ENCODE results near the gene PRKACG. TPM values are rescaled to one million over a fixed set of nuclear protein-coding genes. Genes with fewer than 3 reads are reported as not detected.

PRKACG gene
- polyA plus RNA-seq, 1 donor from 2014 or later = not detected

GRCh38 chr9:68966496-68966944, 47.4 kb downstream of the PRKACG start:
- Histone ChIP-seq H3K9ac (ENCODE audit: low read length) (no peak overlapping the region), H3F3A (ENCODE audit: insufficient read depth, low read length, poor library complexity, severe bottlenecking) (no peaks in the 10 kb centered on the region), H3K79me2 (replicated peaks; ENCODE audit: insufficient read depth, low read length) (no peaks in the 10 kb centered on the region), H4K20me1 (ENCODE audit: insufficient read depth) (no peaks in the 10 kb centered on the region), H2AFZ (ENCODE audit: low read depth, low read length) (no peak overlapping the region), H3K9me2 (ENCODE audit: insufficient read depth, low read length) (no peaks in the 10 kb centered on the region), H3K27ac (ENCODE audit: low read length) (no peak overlapping the region), H3K4me2 (ENCODE audit: low read length) (no peak overlapping the region), H3K4me3 (ENCODE audit: low read length) (no peak overlapping the region), H3K9me3 (ENCODE audit: low read length) (no peaks in the 10 kb centered on the region), H3K27me3 (ENCODE audit: insufficient read depth, low read depth, low read length) (no peaks in the 10 kb centered on the region), H3K36me3 (ENCODE audit: insufficient read depth, low read length) (no peaks in the 10 kb centered on the region)
- no peak for TF ChIP-seq MXI1 (conservative IDR thresholded peaks at IDR 0.05; ENCODE audit: poor library complexity, severe bottlenecking)
- TF ChIP-seq EP300 (conservative IDR thresholded peaks at IDR 0.05; ENCODE audit: poor library complexity, severe bottlenecking) = no peak
- TF ChIP-seq EZH2 (IDR thresholded peaks at IDR 0.05; ENCODE audit: borderline replicate concordance, insufficient read depth, low read length, poor library complexity, severe bottlenecking) = no peak
- no peak for TF ChIP-seq POLR2AphosphoS5 (IDR thresholded peaks at IDR 0.05)
- TF ChIP-seq SMC3 (conservative IDR thresholded peaks at IDR 0.05; ENCODE audit: poor library complexity) = no peak
- TF ChIP-seq RAD21 (conservative IDR thresholded peaks at IDR 0.05) = no peak
- TF ChIP-seq, protein P1, sequence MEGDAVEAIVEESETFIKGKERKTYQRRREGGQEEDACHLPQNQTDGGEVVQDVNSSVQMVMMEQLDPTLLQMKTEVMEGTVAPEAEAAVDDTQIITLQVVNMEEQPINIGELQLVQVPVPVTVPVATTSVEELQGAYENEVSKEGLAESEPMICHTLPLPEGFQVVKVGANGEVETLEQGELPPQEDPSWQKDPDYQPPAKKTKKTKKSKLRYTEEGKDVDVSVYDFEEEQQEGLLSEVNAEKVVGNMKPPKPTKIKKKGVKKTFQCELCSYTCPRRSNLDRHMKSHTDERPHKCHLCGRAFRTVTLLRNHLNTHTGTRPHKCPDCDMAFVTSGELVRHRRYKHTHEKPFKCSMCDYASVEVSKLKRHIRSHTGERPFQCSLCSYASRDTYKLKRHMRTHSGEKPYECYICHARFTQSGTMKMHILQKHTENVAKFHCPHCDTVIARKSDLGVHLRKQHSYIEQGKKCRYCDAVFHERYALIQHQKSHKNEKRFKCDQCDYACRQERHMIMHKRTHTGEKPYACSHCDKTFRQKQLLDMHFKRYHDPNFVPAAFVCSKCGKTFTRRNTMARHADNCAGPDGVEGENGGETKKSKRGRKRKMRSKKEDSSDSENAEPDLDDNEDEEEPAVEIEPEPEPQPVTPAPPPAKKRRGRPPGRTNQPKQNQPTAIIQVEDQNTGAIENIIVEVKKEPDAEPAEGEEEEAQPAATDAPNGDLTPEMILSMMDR (IDR thresholded peaks at IDR 0.05; ENCODE audit: poor library complexity, severe bottlenecking) = no peak
- TF ChIP-seq TAF1 (IDR thresholded peaks at IDR 0.05; ENCODE audit: low read depth) = no peak

- Histone ChIP-seq H3K4me2 (ENCODE audit: low read length) (no peak overlapping the region), H3K9ac (ENCODE audit: low read length) (no peak overlapping the region), H3K27ac (ENCODE audit: low read length) (no peak overlapping the region), H3K9me3 (ENCODE audit: low read length) (no peaks in the 10 kb centered on the region), H3F3A (ENCODE audit: insufficient read depth, low read length, poor library complexity, severe bottlenecking) (no peaks in the 10 kb centered on the region), H4K20me1 (ENCODE audit: insufficient read depth) (no peaks in the 10 kb centered on the region), H2AFZ (ENCODE audit: low read depth, low read length) (no peak overlapping the region), H3K27me3 (ENCODE audit: insufficient read depth, low read depth, low read length) (no peaks in the 10 kb centered on the region), H3K79me2 (replicated peaks; ENCODE audit: insufficient read depth, low read length) (no peaks in the 10 kb centered on the region), H3K36me3 (ENCODE audit: insufficient read depth, low read length) (no peaks in the 10 kb centered on the region), H3K9me2 (ENCODE audit: insufficient read depth, low read length) (no peaks in the 10 kb centered on the region), H3K4me3 (ENCODE audit: low read length) (no peak overlapping the region)
- peak; percentile 66 for TF ChIP-seq REST (IDR thresholded peaks at IDR 0.05; ENCODE audit: borderline replicate concordance)
- no peak for TF ChIP-seq SMC3 (conservative IDR thresholded peaks at IDR 0.05; ENCODE audit: poor library complexity)
Observed at GRCh38 chr9:68964765-68965164, 49.1 kb downstream of the PRKACG start.

DNA sequence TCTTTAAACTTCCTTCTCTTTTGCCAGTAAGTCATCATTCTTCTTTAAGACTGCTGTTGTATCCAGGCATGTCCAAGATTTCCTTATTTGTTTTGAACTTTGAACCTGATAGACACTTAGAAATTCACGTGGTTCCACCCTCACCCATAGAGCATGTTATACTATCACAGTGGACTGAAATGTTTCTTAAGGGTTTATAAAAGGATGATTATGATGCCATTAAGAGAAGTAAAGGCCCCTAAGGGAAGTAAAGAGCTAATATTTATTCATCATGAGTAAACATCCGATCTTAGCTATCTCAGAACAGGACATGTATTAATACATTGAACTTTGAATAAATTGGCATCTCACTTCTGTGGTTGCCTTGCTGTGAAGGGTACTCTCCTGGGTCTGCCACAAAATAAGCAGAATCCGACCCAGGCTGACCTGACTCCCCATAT, 49.8 kb downstream of the PRKACG start:
- H3K4me2 ChIP-seq (ENCODE audit: low read length) = no peak overlapping the region
- TF ChIP-seq EZH2 (IDR thresholded peaks at IDR 0.05; ENCODE audit: borderline replicate concordance, insufficient read depth, low read length, poor library complexity, severe bottlenecking) (no peak), POLR2AphosphoS5 (IDR thresholded peaks at IDR 0.05) (no peak), SMC3 (conservative IDR thresholded peaks at IDR 0.05; ENCODE audit: poor library complexity) (no peak), EP300 (conservative IDR thresholded peaks at IDR 0.05; ENCODE audit: poor library complexity, severe bottlenecking) (no peak), REST (IDR thresholded peaks at IDR 0.05; ENCODE audit: borderline replicate concordance) (no peak), TAF1 (IDR thresholded peaks at IDR 0.05; ENCODE audit: low read depth) (no peak), RAD21 (conservative IDR thresholded peaks at IDR 0.05) (no peak)
- TF ChIP-seq, protein P1 (IDR thresholded peaks at IDR 0.05; ENCODE audit: poor library complexity, severe bottlenecking) = no peak
- H3F3A ChIP-seq (ENCODE audit: insufficient read depth, low read length, poor library complexity, severe bottlenecking) = no peaks in the 10 kb centered on the region
- H3K27ac ChIP-seq (ENCODE audit: low read length) = no peak overlapping the region
- H3K36me3 ChIP-seq (ENCODE audit: insufficient read depth, low read length) = no peaks in the 10 kb centered on the region
- H3K9ac ChIP-seq (ENCODE audit: low read length) = no peak overlapping the region
- H3K9me3 ChIP-seq (ENCODE audit: low read length) = no peaks in the 10 kb centered on the region
- H3K27me3 ChIP-seq (ENCODE audit: insufficient read depth, low read depth, low read length) = no peaks in the 10 kb centered on the region
- H4K20me1 ChIP-seq (ENCODE audit: insufficient read depth) = no peaks in the 10 kb centered on the region
- H3K9me2 ChIP-seq (ENCODE audit: insufficient read depth, low read length) = no peaks in the 10 kb centered on the region
- H3K4me3 ChIP-seq (ENCODE audit: low read length) = no peak overlapping the region
- no peaks in the 10 kb centered on the region for H3K79me2 ChIP-seq (replicated peaks; ENCODE audit: insufficient read depth, low read length)
- H2AFZ ChIP-seq (ENCODE audit: low read depth, low read length) = no peak overlapping the region

Measured in neural cell (in vitro differentiated cells).